HepG2 (cell line): ENCODE measurements around the gene PIM3. TPM values are rescaled to one million over a fixed set of nuclear protein-coding genes. Genes with fewer than 3 reads are reported as not detected.
A peak's percentile ranks its signal among the peaks of the same experiment; 100 is the strongest.

ENCODE experiments used
- BRD4 ChIP-seq: sonication (generic); formaldehyde crosslinking; IDR thresholded peaks from 2 replicates; pipeline ENCODE4 v1.4.0; 2020; ENCODE audit warnings: missing genetic modification reagents
- CCAR2 ChIP-seq: fragments of 200-400 bp; formaldehyde crosslinking; optimal IDR thresholded peaks from 2 replicates; pipeline ENCODE3; 2018; ENCODE audit warnings: low read depth, mild to moderate bottlenecking, low read length, moderate library complexity
- KLF16 ChIP-seq, 2 experiments: sonication (generic) in 1 of 2; formaldehyde crosslinking in 1 of 2; IDR thresholded peaks; 2 replicates each; pipeline versions ENCODE4 v1.6.1 to v1.8.0; 2016 to 2023; ENCODE audit warnings: missing genetic modification reagents in 2 of 2, missing compliant biosample characterization in 1 of 2
- MED8 ChIP-seq: sonication (generic); formaldehyde crosslinking; IDR thresholded peaks from 2 replicates; pipeline ENCODE4 v1.8.1; 2023; ENCODE audit warnings: mild to moderate bottlenecking, missing genetic modification reagents; ENCODE audit not compliant: insufficient replicate concordance
- NR1H2 ChIP-seq: sonication (generic); formaldehyde crosslinking; IDR thresholded peaks from 2 replicates; pipeline ENCODE4 v1.8.1; 2022; ENCODE audit warnings: low read depth, missing genetic modification reagents, borderline replicate concordance
- PRPF4 ChIP-seq: fragments of 200-400 bp; formaldehyde crosslinking; IDR thresholded peaks from 2 replicates; pipeline ENCODE4 v1.6.1; 2016; ENCODE audit warnings: low read length, low read depth; ENCODE audit not compliant: poor library complexity, severe bottlenecking
- RBAK ChIP-seq: sonication (generic); formaldehyde crosslinking; IDR thresholded peaks from 2 replicates; pipeline ENCODE4 v1.5.1; 2020; ENCODE audit warnings: mild to moderate bottlenecking, missing genetic modification reagents
- RFXAP ChIP-seq: sonication (generic); formaldehyde crosslinking; IDR thresholded peaks from 2 replicates; pipeline ENCODE4 v1.4.0; 2020; ENCODE audit warnings: missing genetic modification reagents, borderline replicate concordance
- SMAD3 ChIP-seq: sonication (generic); formaldehyde crosslinking; IDR thresholded peaks from 2 replicates; pipeline ENCODE4 v1.4.0; 2020; ENCODE audit warnings: missing genetic modification reagents
- SMYD3 ChIP-seq: sonication (generic); formaldehyde crosslinking; IDR thresholded peaks from 2 replicates; pipeline ENCODE4 v1.8.1; 2023; ENCODE audit warnings: mild to moderate bottlenecking, missing genetic modification reagents
- ZFP37 ChIP-seq: sonication (generic); formaldehyde crosslinking; IDR thresholded peaks from 2 replicates; pipeline ENCODE4 v1.4.0; 2020; ENCODE audit warnings: missing genetic modification reagents, borderline replicate concordance
- ZFP90 ChIP-seq: sonication (generic); formaldehyde crosslinking; IDR thresholded peaks from 2 replicates; pipeline ENCODE4 v1.8.0; 2022; ENCODE audit warnings: missing genetic modification reagents, mild to moderate bottlenecking, inconsistent platforms, borderline replicate concordance
- ZFX ChIP-seq: sonication (generic); formaldehyde crosslinking; IDR thresholded peaks from 2 replicates; pipeline ENCODE4 v1.4.0; 2020; ENCODE audit warnings: mild to moderate bottlenecking, low read depth, missing genetic modification reagents, moderate library complexity
- ZNF253 ChIP-seq: sonication (generic); formaldehyde crosslinking; IDR thresholded peaks from 2 replicates; pipeline ENCODE4 v1.8.0; 2022; ENCODE audit warnings: mild to moderate bottlenecking, missing genetic modification reagents, borderline replicate concordance
- ZNF263 ChIP-seq: sonication (generic); formaldehyde crosslinking; IDR thresholded peaks from 2 replicates; pipeline ENCODE4 v1.4.0; 2020; ENCODE audit warnings: missing genetic modification reagents
- ZNF350 ChIP-seq: sonication (generic); formaldehyde crosslinking; IDR thresholded peaks from 2 replicates; pipeline ENCODE4 v1.4.0; 2020; ENCODE audit warnings: mild to moderate bottlenecking, low read depth, missing genetic modification reagents, borderline replicate concordance
- ZNF577 ChIP-seq: sonication (generic); formaldehyde crosslinking; IDR thresholded peaks from 2 replicates; pipeline ENCODE4 v1.4.0; 2020; ENCODE audit warnings: mild to moderate bottlenecking, low read depth, missing genetic modification reagents, borderline replicate concordance
- polyA plus RNA-seq, 8 experiments: library from polyadenylated mRNA; depleted of rRNA in 3 of 8; stranded (reverse) in 7 of 8; unstranded in 1 of 8; fragments of >200 nt; fragmentation: Illumina TruSeq in 4 of 8; extraction: Trizol in 4 of 8; gene quantifications; 2 replicates each; pipeline versions ENCODE4 v1.2.1 to v1.2.3, GENCODE V29; 2011 to 2016; ENCODE audit warnings: low read depth in 4 of 8, missing spikeins in 1 of 8, mixed read lengths in 1 of 8; ENCODE audit not compliant: insufficient read depth in 1 of 8
- total RNA-seq, 5 experiments: library from RNA; depleted of rRNA; stranded (reverse); fragments of >200 nt; fragmentation: Illumina TruSeq; extraction: Trizol; gene quantifications; 2 replicates each; pipeline ENCODE4 v1.2.3, GENCODE V29; 2016; ENCODE audit warnings: low read depth in 1 of 5
- TF ChIP-seq, protein P1 (sequence below): sonication (generic); formaldehyde crosslinking; IDR thresholded peaks from 2 replicates; pipeline ENCODE4 v1.5.1; 2020; ENCODE audit warnings: missing genetic modification reagents, mild to moderate bottlenecking, borderline replicate concordance
- TF ChIP-seq, protein P2 (sequence below): sonication (generic); formaldehyde crosslinking; IDR thresholded peaks from 2 replicates; pipeline ENCODE4 v1.5.0; 2020; ENCODE audit warnings: mild to moderate bottlenecking, missing genetic modification reagents, moderate library complexity
- TF ChIP-seq, protein P3 (sequence below): sonication (generic); formaldehyde crosslinking; IDR thresholded peaks from 2 replicates; pipeline ENCODE4 v1.8.0; 2022; ENCODE audit warnings: missing genetic modification reagents, mild to moderate bottlenecking, borderline replicate concordance

The PIM3 gene
- total and polyA plus RNA-seq, 2 of the 13 experiments (the other 11 are each of a cell fraction or from before 2014, with no cell fraction given) = 21.6 to 31.2 TPM

DNA sequence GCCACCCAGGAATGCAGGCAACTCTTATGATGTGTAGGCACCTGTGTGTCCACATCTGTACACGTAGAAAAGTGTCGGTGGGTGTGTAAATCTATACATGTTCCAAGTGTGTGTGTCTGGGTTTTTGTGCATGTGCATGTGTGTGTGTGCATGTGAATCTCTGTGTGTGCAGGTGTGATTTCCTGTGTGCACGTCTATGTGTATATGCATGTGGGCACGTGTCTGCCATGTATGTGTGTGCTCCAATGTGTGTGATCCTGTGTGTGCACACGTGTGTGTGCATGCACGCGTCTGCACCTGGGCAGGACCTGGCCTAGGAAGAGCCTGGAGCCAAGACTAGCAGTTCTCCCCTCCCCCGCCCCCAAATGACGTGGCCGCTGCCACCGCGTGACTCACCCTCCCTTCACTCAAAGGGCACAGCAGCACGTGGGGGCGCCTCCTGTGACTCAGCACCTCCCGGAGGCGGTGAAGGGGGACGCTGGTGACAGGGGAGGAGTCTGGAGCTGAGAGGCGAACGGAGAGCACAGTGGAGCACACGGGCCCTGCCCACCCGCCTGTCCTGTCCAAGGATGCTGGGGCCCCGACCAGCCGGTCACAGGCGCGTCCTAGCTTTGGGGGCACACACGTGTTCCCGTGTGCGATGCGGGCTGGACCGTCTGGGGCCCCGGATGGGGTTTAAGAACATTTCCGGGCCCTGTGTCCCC, 10.1 kb downstream of the PIM3 start (continued):
- peak; percentile 97 for TF ChIP-seq ZFP37 (CRISPR knock-in tag)
- no peak for TF ChIP-seq RBAK (CRISPR knock-in tag)
- no peak for TF ChIP-seq PRPF4
- no peak for TF ChIP-seq RFXAP
- peak; percentile 78; the same call in 1 of the 2 replicates for TF ChIP-seq SMAD3 (CRISPR knock-in tag)
- TF ChIP-seq SMYD3 (CRISPR knock-in tag) = no peak
- TF ChIP-seq, protein P1, sequence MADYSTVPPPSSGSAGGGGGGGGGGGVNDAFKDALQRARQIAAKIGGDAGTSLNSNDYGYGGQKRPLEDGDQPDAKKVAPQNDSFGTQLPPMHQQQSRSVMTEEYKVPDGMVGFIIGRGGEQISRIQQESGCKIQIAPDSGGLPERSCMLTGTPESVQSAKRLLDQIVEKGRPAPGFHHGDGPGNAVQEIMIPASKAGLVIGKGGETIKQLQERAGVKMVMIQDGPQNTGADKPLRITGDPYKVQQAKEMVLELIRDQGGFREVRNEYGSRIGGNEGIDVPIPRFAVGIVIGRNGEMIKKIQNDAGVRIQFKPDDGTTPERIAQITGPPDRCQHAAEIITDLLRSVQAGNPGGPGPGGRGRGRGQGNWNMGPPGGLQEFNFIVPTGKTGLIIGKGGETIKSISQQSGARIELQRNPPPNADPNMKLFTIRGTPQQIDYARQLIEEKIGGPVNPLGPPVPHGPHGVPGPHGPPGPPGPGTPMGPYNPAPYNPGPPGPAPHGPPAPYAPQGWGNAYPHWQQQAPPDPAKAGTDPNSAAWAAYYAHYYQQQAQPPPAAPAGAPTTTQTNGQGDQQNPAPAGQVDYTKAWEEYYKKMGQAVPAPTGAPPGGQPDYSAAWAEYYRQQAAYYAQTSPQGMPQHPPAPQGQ (CRISPR knock-in tag) = no peak
- peak; percentile 81 for TF ChIP-seq ZFX (CRISPR knock-in tag)
- TF ChIP-seq ZNF263 (CRISPR knock-in tag) = peak; percentile 99
- TF ChIP-seq ZFP90 (CRISPR knock-in tag) = no peak; the same call in none of the 2 replicates
- TF ChIP-seq ZNF577 (CRISPR knock-in tag) = no peak
- no peak for TF ChIP-seq MED8 (CRISPR knock-in tag)
- TF ChIP-seq, protein P2, sequence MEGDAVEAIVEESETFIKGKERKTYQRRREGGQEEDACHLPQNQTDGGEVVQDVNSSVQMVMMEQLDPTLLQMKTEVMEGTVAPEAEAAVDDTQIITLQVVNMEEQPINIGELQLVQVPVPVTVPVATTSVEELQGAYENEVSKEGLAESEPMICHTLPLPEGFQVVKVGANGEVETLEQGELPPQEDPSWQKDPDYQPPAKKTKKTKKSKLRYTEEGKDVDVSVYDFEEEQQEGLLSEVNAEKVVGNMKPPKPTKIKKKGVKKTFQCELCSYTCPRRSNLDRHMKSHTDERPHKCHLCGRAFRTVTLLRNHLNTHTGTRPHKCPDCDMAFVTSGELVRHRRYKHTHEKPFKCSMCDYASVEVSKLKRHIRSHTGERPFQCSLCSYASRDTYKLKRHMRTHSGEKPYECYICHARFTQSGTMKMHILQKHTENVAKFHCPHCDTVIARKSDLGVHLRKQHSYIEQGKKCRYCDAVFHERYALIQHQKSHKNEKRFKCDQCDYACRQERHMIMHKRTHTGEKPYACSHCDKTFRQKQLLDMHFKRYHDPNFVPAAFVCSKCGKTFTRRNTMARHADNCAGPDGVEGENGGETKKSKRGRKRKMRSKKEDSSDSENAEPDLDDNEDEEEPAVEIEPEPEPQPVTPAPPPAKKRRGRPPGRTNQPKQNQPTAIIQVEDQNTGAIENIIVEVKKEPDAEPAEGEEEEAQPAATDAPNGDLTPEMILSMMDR = peak; percentile 47
- peak; percentile 75; the same call in 1 of the 2 replicates for TF ChIP-seq BRD4 (CRISPR knock-in tag)
- TF ChIP-seq CCAR2 = no peak
- no peak for TF ChIP-seq ZNF253 (CRISPR knock-in tag)
- TF ChIP-seq ZNF350 (CRISPR knock-in tag) = peak; percentile 51; the same call in 1 of the 2 replicates
- TF ChIP-seq KLF16 (CRISPR knock-in tag; IDR thresholded peaks at IDR 0.05) = peak in 1 of 2 experiments; percentile 77; a peak in 2 of 4 replicates
- no peak for TF ChIP-seq NR1H2 (CRISPR knock-in tag)
- TF ChIP-seq, protein P3, sequence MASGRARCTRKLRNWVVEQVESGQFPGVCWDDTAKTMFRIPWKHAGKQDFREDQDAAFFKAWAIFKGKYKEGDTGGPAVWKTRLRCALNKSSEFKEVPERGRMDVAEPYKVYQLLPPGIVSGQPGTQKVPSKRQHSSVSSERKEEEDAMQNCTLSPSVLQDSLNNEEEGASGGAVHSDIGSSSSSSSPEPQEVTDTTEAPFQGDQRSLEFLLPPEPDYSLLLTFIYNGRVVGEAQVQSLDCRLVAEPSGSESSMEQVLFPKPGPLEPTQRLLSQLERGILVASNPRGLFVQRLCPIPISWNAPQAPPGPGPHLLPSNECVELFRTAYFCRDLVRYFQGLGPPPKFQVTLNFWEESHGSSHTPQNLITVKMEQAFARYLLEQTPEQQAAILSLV (CRISPR knock-in tag) = no peak; the same call in 1 of the 2 replicates
